ENCODE results near the gene TET2.

Gene TET2

DNA sequence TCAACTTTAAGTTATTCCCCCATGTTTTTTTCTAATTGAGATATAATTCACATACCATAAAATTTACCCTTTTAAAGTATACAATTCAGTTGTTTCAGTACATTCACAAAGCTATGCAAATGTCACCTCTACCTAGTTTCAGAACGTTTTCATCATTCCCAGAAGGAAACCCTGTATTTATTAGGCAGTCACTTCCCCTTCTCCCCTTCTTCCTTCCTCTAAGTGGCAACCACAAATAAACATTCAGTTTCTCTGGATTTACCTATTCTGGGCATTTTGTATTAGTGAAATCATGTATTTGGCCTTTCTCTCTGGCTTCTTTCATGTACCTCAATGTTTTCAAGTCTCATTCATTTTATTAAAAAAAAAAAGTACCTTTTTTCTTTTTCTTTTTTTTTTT is 101.9 kb downstream of the TET2 start:
- no peak overlapping the region for H3K4me3 ChIP-seq (ENCODE audit: low read depth, low read length)
- TF ChIP-seq CTCF (IDR thresholded peaks at IDR 0.05; ENCODE audit: insufficient read depth, low read depth, low read length, missing control alignments): no peak

GRCh38 chr4:105257817-105258495 is 111.3 kb downstream of the TET2 start:
- TF ChIP-seq CTCF (IDR thresholded peaks at IDR 0.05; ENCODE audit: insufficient read depth, low read depth, low read length, missing control alignments): no peak
- DNase-seq (ENCODE audit: low read depth): no peak

More for the DNA sequence above, 101.9 kb downstream of the TET2 start:
- DNase-seq (ENCODE audit: low read depth): no peak

DNA sequence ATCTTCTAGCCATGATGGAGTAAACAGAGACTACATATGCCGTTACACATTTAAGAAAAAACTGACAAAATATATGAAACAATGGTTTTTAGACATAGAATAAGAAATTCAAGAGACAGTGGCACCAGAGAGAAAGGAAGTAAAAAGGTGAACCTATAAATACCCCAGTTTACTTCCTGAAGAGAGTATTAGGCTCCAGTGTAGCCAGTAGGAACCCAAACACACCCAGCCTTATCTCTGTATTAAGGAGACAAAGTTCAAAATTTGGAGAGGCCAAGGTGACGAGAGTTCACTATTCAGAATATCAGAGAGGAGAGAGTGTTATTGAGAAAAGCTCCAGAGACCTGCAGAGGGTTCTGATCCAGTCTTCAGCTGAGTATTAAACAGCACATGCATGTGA is 119.0 kb downstream of the TET2 start:
- TF ChIP-seq CTCF (IDR thresholded peaks at IDR 0.05; ENCODE audit: insufficient read depth, low read depth, low read length, missing control alignments): no peak
- DNase-seq (ENCODE audit: low read depth): no peak

More at GRCh38 chr4:105257817-105258495, 111.3 kb downstream of the TET2 start:
- no peak overlapping the region for H3K4me3 ChIP-seq (ENCODE audit: low read depth, low read length)

DNA sequence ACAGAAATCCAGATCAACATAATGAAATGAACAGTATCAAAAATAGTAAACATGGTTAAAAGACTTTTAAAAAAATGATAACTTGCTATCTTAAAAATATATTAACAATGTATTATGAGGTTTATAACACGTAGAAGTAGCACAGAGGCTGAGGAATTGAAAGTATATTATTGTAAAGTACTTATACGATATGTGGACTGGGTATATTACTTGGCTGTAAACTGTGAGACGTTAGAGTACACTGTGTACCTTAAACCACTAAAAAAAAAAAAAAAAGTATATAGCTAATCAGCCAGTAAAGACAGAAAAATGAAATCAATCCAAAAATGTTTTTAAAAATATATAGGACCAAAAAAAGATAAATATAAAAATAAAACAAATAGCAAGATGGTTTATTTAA is 120.6 kb downstream of the TET2 start:
- no peak overlapping the region for H3K4me3 ChIP-seq (ENCODE audit: low read depth, low read length)
- no peak for TF ChIP-seq CTCF (IDR thresholded peaks at IDR 0.05; ENCODE audit: insufficient read depth, low read depth, low read length, missing control alignments)
- DNase-seq (ENCODE audit: low read depth): no peak

More for the DNA sequence above, 119.0 kb downstream of the TET2 start:
- no peak overlapping the region for H3K4me3 ChIP-seq (ENCODE audit: low read depth, low read length)

- no peak for DNase-seq (ENCODE audit: low read depth)
- TF ChIP-seq CTCF (IDR thresholded peaks at IDR 0.05; ENCODE audit: insufficient read depth, low read depth, low read length, missing control alignments): no peak
- no peak overlapping the region for H3K4me3 ChIP-seq (ENCODE audit: low read depth, low read length)
These were observed 125.3 kb downstream of the TET2 start for GRCh38 chr4:105272002-105272401.

GRCh38 chr4:105273230-105273629 is 126.6 kb downstream of the TET2 start:
- no peak for DNase-seq (ENCODE audit: low read depth)
- no peak overlapping the region for H3K4me3 ChIP-seq (ENCODE audit: low read depth, low read length)
- no peak for TF ChIP-seq CTCF (IDR thresholded peaks at IDR 0.05; ENCODE audit: insufficient read depth, low read depth, low read length, missing control alignments)

GRCh38 chr4:105274090-105274489 is 127.4 kb downstream of the TET2 start:
- TF ChIP-seq CTCF (IDR thresholded peaks at IDR 0.05; ENCODE audit: insufficient read depth, low read depth, low read length, missing control alignments): no peak
- no peak overlapping the region for H3K4me3 ChIP-seq (ENCODE audit: low read depth, low read length)
- DNase-seq (ENCODE audit: low read depth): no peak

Data from GM12865 (cell line).